Thyroid gland (tissue), 4 donors: ENCODE data around the gene L3MBTL4.

ENCODE experiments used
- CTCF ChIP-seq, 6 experiments: fragments of 200-600 bp in 3 of 6; fragments of 450-650 bp in 3 of 6; sonication (generic) in 3 of 6; IDR thresholded peaks; one replicate each; pipeline ENCODE4 v1.5.1; 2016 to 2019; ENCODE audit warnings: antibody characterized with exemption in 6 of 6, mild to moderate bottlenecking in 2 of 6, inconsistent platforms in 1 of 6, moderate library complexity in 1 of 6
- POLR2A ChIP-seq, 2 donors: fragments of 450-650 bp; IDR thresholded peaks; one replicate each; pipeline ENCODE4 v1.6.1; 2017; ENCODE audit warnings: antibody characterized with exemption in 2 of 2, mild to moderate bottlenecking in 2 of 2, moderate library complexity in 1 of 2

GRCh38 chr18:5955861-5956260 is 458.9 kb downstream of the L3MBTL4 start:
- TF ChIP-seq POLR2A (IDR thresholded peaks at IDR 0.05): no peak
- no peak for TF ChIP-seq CTCF (IDR thresholded peaks at IDR 0.05)
